T-helper 1 cell treated with Interleukin-12 subunit alpha and Interleukin-12 subunit beta and Interleukin-4 antibody, amounts not matched to agents 30 μg/mL and 1 μg/mL, for 36 hours (primary cell): ENCODE data around the gene GPR179.

Experiments
- H3K27ac Mint-ChIP-seq: one replicate; pipeline ENCODE4 v1.8.0; 2021; ENCODE audit warnings: mild to moderate bottlenecking, mixed read lengths
- H3K27me3 Mint-ChIP-seq: one replicate; pipeline ENCODE4 v1.8.0; 2021; ENCODE audit warnings: low read depth, mixed read lengths
- H3K36me3 Mint-ChIP-seq: one replicate; pipeline ENCODE4 v1.8.0; 2021; ENCODE audit warnings: low read depth, mixed read lengths
- H3K4me1 Mint-ChIP-seq: one replicate; pipeline ENCODE4 v1.8.0; 2021; ENCODE audit warnings: low read depth, mixed read lengths
- H3K4me3 Mint-ChIP-seq: one replicate; pipeline ENCODE4 v1.8.0; 2021; ENCODE audit warnings: mild to moderate bottlenecking, moderate library complexity, mixed read lengths
- H3K9me3 Mint-ChIP-seq: one replicate; pipeline ENCODE4 v1.8.0; 2021; ENCODE audit warnings: mixed read lengths

GPR179 gene

GRCh38 chr17:38333635-38334295 is 10.0 kb downstream of the GPR179 start:
- Mint-ChIP-seq H3K27ac (no peak overlapping the region), H3K9me3 (no peaks in the 10 kb centered on the region), H3K36me3 (no peaks in the 10 kb centered on the region), H3K27me3 (no peaks in the 10 kb centered on the region), H3K4me1 (no peaks in the 10 kb centered on the region), H3K4me3 (no peak overlapping the region)

- no peaks in the 10 kb centered on the region for H3K36me3 Mint-ChIP-seq
- peaks cover 2% of the 10 kb centered on the region for H3K4me1 Mint-ChIP-seq
- H3K4me3 Mint-ChIP-seq = no peak overlapping the region
- no peaks in the 10 kb centered on the region for H3K27me3 Mint-ChIP-seq
- H3K9me3 Mint-ChIP-seq = no peaks in the 10 kb centered on the region
- H3K27ac Mint-ChIP-seq = no peak overlapping the region
Measured at GRCh38 chr17:38332735-38333134, 11.0 kb downstream of the GPR179 start.

GRCh38 chr17:38330941-38331411 is 12.8 kb downstream of the GPR179 start:
- Mint-ChIP-seq H3K9me3 (no peaks in the 10 kb centered on the region), H3K36me3 (no peaks in the 10 kb centered on the region), H3K4me1 (peaks cover 5% of the 10 kb centered on the region), H3K27me3 (no peaks in the 10 kb centered on the region), H3K27ac (no peak overlapping the region), H3K4me3 (no peak overlapping the region)

GRCh38 chr17:38329808-38330730 is 13.7 kb downstream of the GPR179 start:
- no peak overlapping the region for H3K27ac Mint-ChIP-seq
- no peaks in the 10 kb centered on the region for H3K27me3 Mint-ChIP-seq
- peaks cover under 1% of the 10 kb centered on the region for H3K36me3 Mint-ChIP-seq
- H3K4me1 Mint-ChIP-seq = peaks cover 5% of the 10 kb centered on the region
- no peaks in the 10 kb centered on the region for H3K9me3 Mint-ChIP-seq
- H3K4me3 Mint-ChIP-seq = no peak overlapping the region

GRCh38 chr17:38329284-38329683 is 14.5 kb downstream of the GPR179 start:
- H3K9me3 Mint-ChIP-seq = no peaks in the 10 kb centered on the region
- no peak overlapping the region for H3K4me3 Mint-ChIP-seq
- H3K4me1 Mint-ChIP-seq = peaks cover 5% of the 10 kb centered on the region
- H3K27ac Mint-ChIP-seq = no peak overlapping the region
- H3K36me3 Mint-ChIP-seq = peaks cover 2% of the 10 kb centered on the region
- H3K27me3 Mint-ChIP-seq = no peaks in the 10 kb centered on the region

- Mint-ChIP-seq H3K36me3 (peaks cover 2% of the 10 kb centered on the region), H3K27me3 (no peaks in the 10 kb centered on the region), H3K4me1 (peaks cover 5% of the 10 kb centered on the region), H3K9me3 (no peaks in the 10 kb centered on the region), H3K27ac (no peak overlapping the region), H3K4me3 (no peak overlapping the region)
Measured at GRCh38 chr17:38328620-38329019, 15.1 kb downstream of the GPR179 start.

- Mint-ChIP-seq H3K4me1 (peaks cover 5% of the 10 kb centered on the region), H3K9me3 (no peaks in the 10 kb centered on the region), H3K27me3 (no peaks in the 10 kb centered on the region), H3K27ac (no peak overlapping the region), H3K4me3 (no peak overlapping the region), H3K36me3 (peaks cover 2% of the 10 kb centered on the region)
Measured at GRCh38 chr17:38327936-38328335, 15.8 kb downstream of the GPR179 start.

- H3K9me3 Mint-ChIP-seq = no peaks in the 10 kb centered on the region
- no peaks in the 10 kb centered on the region for H3K27me3 Mint-ChIP-seq
- H3K4me3 Mint-ChIP-seq = no peak overlapping the region
- peaks cover 5% of the 10 kb centered on the region for H3K4me1 Mint-ChIP-seq
- peak overlapping the region; percentile 39 for H3K27ac Mint-ChIP-seq
- peaks cover 6% of the 10 kb centered on the region for H3K36me3 Mint-ChIP-seq
Measured at GRCh38 chr17:38326996-38327792, 16.6 kb downstream of the GPR179 start.

- Mint-ChIP-seq H3K27me3 (no peaks in the 10 kb centered on the region), H3K4me3 (no peak overlapping the region), H3K36me3 (peaks cover 13% of the 10 kb centered on the region), H3K27ac (no peak overlapping the region), H3K4me1 (peaks cover 5% of the 10 kb centered on the region), H3K9me3 (no peaks in the 10 kb centered on the region)
Measured at GRCh38 chr17:38325221-38325851, 18.4 kb downstream of the GPR179 start.

GRCh38 chr17:38324772-38325171 is 19.0 kb downstream of the GPR179 start:
- peaks cover 15% of the 10 kb centered on the region for H3K36me3 Mint-ChIP-seq
- H3K4me1 Mint-ChIP-seq = peaks cover 6% of the 10 kb centered on the region
- H3K27me3 Mint-ChIP-seq = no peaks in the 10 kb centered on the region
- H3K27ac Mint-ChIP-seq = no peak overlapping the region
- no peak overlapping the region for H3K4me3 Mint-ChIP-seq
- no peaks in the 10 kb centered on the region for H3K9me3 Mint-ChIP-seq

- Mint-ChIP-seq H3K4me3 (no peak overlapping the region), H3K9me3 (no peaks in the 10 kb centered on the region), H3K4me1 (peaks cover 6% of the 10 kb centered on the region), H3K36me3 (peaks cover 15% of the 10 kb centered on the region), H3K27ac (no peak overlapping the region), H3K27me3 (no peaks in the 10 kb centered on the region)
Measured at GRCh38 chr17:38324141-38324697, 19.5 kb downstream of the GPR179 start.

GRCh38 chr17:38322897-38323296 is 20.9 kb downstream of the GPR179 start:
- H3K27ac Mint-ChIP-seq = no peak overlapping the region
- H3K4me3 Mint-ChIP-seq = no peak overlapping the region
- H3K9me3 Mint-ChIP-seq = no peaks in the 10 kb centered on the region
- H3K36me3 Mint-ChIP-seq = peaks cover 18% of the 10 kb centered on the region
- no peaks in the 10 kb centered on the region for H3K27me3 Mint-ChIP-seq
- H3K4me1 Mint-ChIP-seq = peaks cover 4% of the 10 kb centered on the region

GRCh38 chr17:38322156-38322779 is 21.5 kb downstream of the GPR179 start:
- Mint-ChIP-seq H3K36me3 (peaks cover 20% of the 10 kb centered on the region), H3K4me1 (peaks cover 4% of the 10 kb centered on the region), H3K27ac (no peak overlapping the region), H3K27me3 (no peaks in the 10 kb centered on the region), H3K4me3 (no peak overlapping the region), H3K9me3 (no peaks in the 10 kb centered on the region)
